K562 (cell line): ENCODE results near the gene LAMB1. TPM values are rescaled to one million over a fixed set of nuclear protein-coding genes. Genes with fewer than 3 reads are reported as not detected.

Experiments used
- C11orf30 ChIP-seq: fragments of 450-650 bp; IDR thresholded peaks from 2 replicates; pipeline ENCODE4 v1.6.1; 2016; ENCODE audit warnings: low read depth, mild to moderate bottlenecking
- CBX1 ChIP-seq: sonication (generic); IDR thresholded peaks from 2 replicates; pipeline ENCODE4 v1.6.1; 2016; ENCODE audit warnings: antibody characterized with exemption, low read depth, mild to moderate bottlenecking
- CHD1 ChIP-seq: fragments of 200-600 bp; sonication (generic); IDR thresholded peaks from one replicate; pipeline ENCODE4 v1.6.1; 2012; ENCODE audit warnings: mild to moderate bottlenecking, moderate library complexity, low read length, inconsistent platforms
- CREB1 ChIP-seq, 2 experiments: sonication (generic) in 1 of 2; formaldehyde crosslinking in 1 of 2; IDR thresholded peaks; 2 replicates each; pipeline versions ENCODE4 v1.6.1 to v1.8.0; 2012 to 2022; ENCODE audit warnings: inconsistent platforms in 1 of 2, mild to moderate bottlenecking in 1 of 2, missing genetic modification reagents in 1 of 2, moderate library complexity in 1 of 2
- CTBP1 ChIP-seq: fragments of 450-650 bp; IDR thresholded peaks from 2 replicates; pipeline ENCODE4 v1.6.1; 2016; ENCODE audit warnings: borderline replicate concordance
- KDM4B ChIP-seq, 2 experiments: fragments of 450-650 bp in 1 of 2; sonication (generic) in 1 of 2; IDR thresholded peaks; 2 replicates each; pipeline ENCODE4 v1.6.1; 2016 to 2017; ENCODE audit warnings: borderline replicate concordance in 2 of 2, antibody characterized with exemption in 1 of 2, low read depth in 1 of 2, mild to moderate bottlenecking in 1 of 2
- KLF10 ChIP-seq: fragments of 250-450 bp; sonication (Bioruptor Pico); IDR thresholded peaks from 2 replicates; pipeline ENCODE4 v1.6.1; 2021; ENCODE audit warnings: matching md5 sums
- MAFF ChIP-seq: IDR thresholded peaks from 2 replicates; pipeline ENCODE4 v1.6.1; 2012; ENCODE audit warnings: low read length, improper control_type of control experiment
- MECOM ChIP-seq: fragments of 250-450 bp; sonication (Bioruptor Pico); IDR thresholded peaks from 2 replicates; pipeline ENCODE4 v1.8.0; 2022; ENCODE audit warnings: inconsistent platforms
- NR2C1 ChIP-seq, 2 experiments: fragments of 450-650 bp; IDR thresholded peaks; 2 replicates each; pipeline ENCODE4 v1.6.1; 2017; ENCODE audit warnings: mild to moderate bottlenecking in 2 of 2, antibody characterized with exemption in 1 of 2, inconsistent platforms in 1 of 2, missing compliant biosample characterization in 1 of 2, missing genetic modification characterization in 1 of 2
- STAT5B ChIP-seq: fragments of 250-450 bp; sonication (Bioruptor Pico); IDR thresholded peaks from 2 replicates; pipeline ENCODE4 v1.8.0; 2021; ENCODE audit warnings: mild to moderate bottlenecking, inconsistent platforms
- TAF15 ChIP-seq: fragments of 200-400 bp; formaldehyde crosslinking; IDR thresholded peaks from 2 replicates; pipeline ENCODE4 v1.6.1; 2017; ENCODE audit warnings: mild to moderate bottlenecking, low read depth, low read length, moderate library complexity
- ZBTB7A ChIP-seq: IDR thresholded peaks from 2 replicates; pipeline ENCODE4 v1.6.1; 2011; ENCODE audit warnings: low read depth, mild to moderate bottlenecking, low read length, moderate library complexity, borderline replicate concordance; ENCODE audit not compliant: control insufficient read depth
- ZNF140 ChIP-seq: fragments of 250-450 bp; sonication (Bioruptor Pico); IDR thresholded peaks from 2 replicates; pipeline ENCODE4 v1.8.0; 2021; ENCODE audit warnings: moderate library complexity, mild to moderate bottlenecking, inconsistent platforms
- ZNF146 ChIP-seq: IDR thresholded peaks from one replicate; pipeline ENCODE4 v1.6.1; 2018; ENCODE audit warnings: missing compliant biosample characterization; ENCODE audit not compliant: unreplicated experiment
- ZNF263 ChIP-seq: sonication (generic); formaldehyde crosslinking; IDR thresholded peaks from 2 replicates; pipeline ENCODE4 v1.8.0; 2022; ENCODE audit warnings: mild to moderate bottlenecking, missing genetic modification reagents, borderline replicate concordance
- ZNF764 ChIP-seq: fragments of 250-450 bp; sonication (Bioruptor Pico); IDR thresholded peaks from 2 replicates; pipeline ENCODE4 v1.4.0; 2020; ENCODE audit warnings: low read depth, mild to moderate bottlenecking, moderate library complexity
- polyA plus RNA-seq, 8 experiments: library from polyadenylated mRNA; depleted of rRNA in 4 of 8; stranded (reverse) in 5 of 8; unstranded in 3 of 8; fragments of >200 nt; fragmentation: Nextera tagmentation in 2 of 8; fragmentation: Illumina TruSeq in 1 of 8; extraction: Ambion mirVana in 2 of 8; extraction: Trizol in 1 of 8; gene quantifications; 2 replicates each; pipeline versions ENCODE4 v1.2.1 to v1.2.3, GENCODE V29; 2011 to 2014; ENCODE audit warnings: inconsistent platforms in 1 of 8, missing spikeins in 1 of 8
- total RNA-seq, 7 experiments: library from RNA; depleted of rRNA in 6 of 7; stranded (reverse); fragments of >200 nt in 6 of 7; fragmentation: Illumina TruSeq in 2 of 7; extraction: Trizol in 2 of 7; gene quantifications; 2 replicates each; pipeline versions ENCODE4 v1.2.1 to v1.2.3, GENCODE V29; 2011 to 2021; ENCODE audit warnings: low replicate concordance in 1 of 7
- TF ChIP-seq, protein P1 (sequence below): fragments of 250-450 bp; sonication (Bioruptor Pico); IDR thresholded peaks from 2 replicates; pipeline ENCODE4 v1.9.0; 2021; ENCODE audit warnings: mild to moderate bottlenecking
- TF ChIP-seq, protein P2 (sequence below), 2 experiments: IDR thresholded peaks in 1 of 2; conservative IDR thresholded peaks in 1 of 2; 2 replicates each; pipeline ENCODE4 v1.6.1; 2016; ENCODE audit warnings: low read depth in 2 of 2, mild to moderate bottlenecking in 1 of 2, missing compliant biosample characterization in 1 of 2, missing genetic modification characterization in 1 of 2, moderate library complexity in 1 of 2
- TF ChIP-seq, protein P3 (sequence below): fragments of 250-450 bp; sonication (Bioruptor Pico); IDR thresholded peaks from 2 replicates; pipeline ENCODE4 v1.5.0; 2020; ENCODE audit warnings: mild to moderate bottlenecking, borderline replicate concordance
- TF ChIP-seq, protein P4 (sequence below): fragments of 250-450 bp; sonication (Bioruptor Pico); IDR thresholded peaks from 2 replicates; pipeline ENCODE4 v1.5.1; 2021; ENCODE audit warnings: mild to moderate bottlenecking

Gene LAMB1
- total and polyA plus RNA-seq, 9 of the 15 experiments (the other 6 are each of a cell fraction or from before 2014, with no cell fraction given) = 6.0 to 17.7 (median 12.3) TPM

DNA sequence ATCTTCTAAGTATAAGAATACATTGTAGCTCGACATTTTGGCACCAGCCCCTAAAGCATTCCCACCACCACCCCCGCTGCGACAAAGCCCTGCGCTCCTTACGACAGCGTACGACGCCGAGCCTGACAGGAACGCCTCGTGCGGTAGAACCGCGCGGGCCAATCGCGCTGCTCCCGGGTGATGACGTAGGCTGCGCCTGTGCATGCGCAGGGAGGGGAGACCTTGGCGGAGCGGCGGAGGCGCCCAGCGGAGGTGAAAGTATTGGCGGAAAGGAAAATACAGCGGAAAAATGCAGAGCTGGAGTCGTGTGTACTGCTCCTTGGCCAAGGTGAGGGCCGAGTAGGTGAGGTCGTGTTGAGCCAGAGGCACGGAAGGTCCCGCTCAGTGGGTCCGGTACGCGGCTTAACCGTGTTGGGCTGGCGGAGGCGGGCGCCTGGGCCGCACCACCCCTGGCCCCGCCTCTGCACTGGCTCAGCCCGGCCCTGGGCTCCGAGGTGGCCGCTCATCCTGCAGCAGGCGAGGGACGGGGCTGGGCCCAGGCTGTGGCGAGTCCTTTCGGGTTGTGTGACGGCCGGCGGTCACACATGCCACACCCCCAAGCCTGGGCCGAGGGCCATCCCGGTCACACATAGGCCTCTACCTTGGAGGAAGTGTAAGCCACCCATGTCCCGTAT lies 111.9 kb downstream of the LAMB1 start, which contains the start of gene DLD (continued):
- TF ChIP-seq STAT5B (CRISPR knock-in tag) = no peak
- peak; percentile 59 for TF ChIP-seq CHD1
- TF ChIP-seq, protein P1, sequence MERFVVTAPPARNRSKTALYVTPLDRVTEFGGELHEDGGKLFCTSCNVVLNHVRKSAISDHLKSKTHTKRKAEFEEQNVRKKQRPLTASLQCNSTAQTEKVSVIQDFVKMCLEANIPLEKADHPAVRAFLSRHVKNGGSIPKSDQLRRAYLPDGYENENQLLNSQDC = 0 out of 2 replicates have a peak, but pooled peaks have one; percentile 16
- no peak for TF ChIP-seq ZNF764
- no peak for TF ChIP-seq MAFF
- TF ChIP-seq NR2C1 (IDR thresholded peaks at IDR 0.05) = no peak
- TF ChIP-seq NR2C1 (tag; IDR thresholded peaks at IDR 0.05) = no peak
- TF ChIP-seq ZNF263 (CRISPR knock-in tag) = no peak
- peak; percentile 91 for TF ChIP-seq CBX1
- TF ChIP-seq CTBP1 = peak; percentile 88
- TF ChIP-seq, protein P2, sequence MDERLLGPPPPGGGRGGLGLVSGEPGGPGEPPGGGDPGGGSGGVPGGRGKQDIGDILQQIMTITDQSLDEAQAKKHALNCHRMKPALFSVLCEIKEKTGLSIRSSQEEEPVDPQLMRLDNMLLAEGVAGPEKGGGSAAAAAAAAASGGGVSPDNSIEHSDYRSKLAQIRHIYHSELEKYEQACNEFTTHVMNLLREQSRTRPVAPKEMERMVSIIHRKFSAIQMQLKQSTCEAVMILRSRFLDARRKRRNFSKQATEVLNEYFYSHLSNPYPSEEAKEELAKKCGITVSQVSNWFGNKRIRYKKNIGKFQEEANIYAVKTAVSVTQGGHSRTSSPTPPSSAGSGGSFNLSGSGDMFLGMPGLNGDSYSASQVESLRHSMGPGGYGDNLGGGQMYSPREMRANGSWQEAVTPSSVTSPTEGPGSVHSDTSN (CRISPR knock-in tag; IDR thresholded peaks at IDR 0.05; ENCODE audit: low read depth) = no peak
- TF ChIP-seq, protein P2 (tag; conservative IDR thresholded peaks at IDR 0.05; ENCODE audit: low read depth) = no peak
- peak; percentile 95 for TF ChIP-seq CREB1 (IDR thresholded peaks at IDR 0.05)
- peak; percentile 97 for TF ChIP-seq CREB1 (CRISPR knock-in tag; IDR thresholded peaks at IDR 0.05)
- peak; percentile 81 for TF ChIP-seq C11orf30
- TF ChIP-seq ZNF146 (CRISPR knock-in tag) = no peak
- no peak for TF ChIP-seq ZNF140 (CRISPR knock-in tag)
- TF ChIP-seq, protein P3, sequence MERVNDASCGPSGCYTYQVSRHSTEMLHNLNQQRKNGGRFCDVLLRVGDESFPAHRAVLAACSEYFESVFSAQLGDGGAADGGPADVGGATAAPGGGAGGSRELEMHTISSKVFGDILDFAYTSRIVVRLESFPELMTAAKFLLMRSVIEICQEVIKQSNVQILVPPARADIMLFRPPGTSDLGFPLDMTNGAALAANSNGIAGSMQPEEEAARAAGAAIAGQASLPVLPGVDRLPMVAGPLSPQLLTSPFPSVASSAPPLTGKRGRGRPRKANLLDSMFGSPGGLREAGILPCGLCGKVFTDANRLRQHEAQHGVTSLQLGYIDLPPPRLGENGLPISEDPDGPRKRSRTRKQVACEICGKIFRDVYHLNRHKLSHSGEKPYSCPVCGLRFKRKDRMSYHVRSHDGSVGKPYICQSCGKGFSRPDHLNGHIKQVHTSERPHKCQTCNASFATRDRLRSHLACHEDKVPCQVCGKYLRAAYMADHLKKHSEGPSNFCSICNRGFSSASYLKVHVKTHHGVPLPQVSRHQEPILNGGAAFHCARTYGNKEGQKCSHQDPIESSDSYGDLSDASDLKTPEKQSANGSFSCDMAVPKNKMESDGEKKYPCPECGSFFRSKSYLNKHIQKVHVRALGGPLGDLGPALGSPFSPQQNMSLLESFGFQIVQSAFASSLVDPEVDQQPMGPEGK (CRISPR knock-in tag) = 0 out of 2 replicates have a peak, but pooled peaks have one; percentile 64
- TF ChIP-seq MECOM (CRISPR knock-in tag) = no peak
- no peak; the same call in 1 of the 2 replicates for TF ChIP-seq ZBTB7A
- no peak for TF ChIP-seq KLF10 (CRISPR knock-in tag)
- no peak; a peak in 1 of 4 replicates for TF ChIP-seq KDM4B (IDR thresholded peaks at IDR 0.05; ENCODE audit: borderline replicate concordance in 2 of 2, low read depth in 1 of 2)
- TF ChIP-seq, protein P4, sequence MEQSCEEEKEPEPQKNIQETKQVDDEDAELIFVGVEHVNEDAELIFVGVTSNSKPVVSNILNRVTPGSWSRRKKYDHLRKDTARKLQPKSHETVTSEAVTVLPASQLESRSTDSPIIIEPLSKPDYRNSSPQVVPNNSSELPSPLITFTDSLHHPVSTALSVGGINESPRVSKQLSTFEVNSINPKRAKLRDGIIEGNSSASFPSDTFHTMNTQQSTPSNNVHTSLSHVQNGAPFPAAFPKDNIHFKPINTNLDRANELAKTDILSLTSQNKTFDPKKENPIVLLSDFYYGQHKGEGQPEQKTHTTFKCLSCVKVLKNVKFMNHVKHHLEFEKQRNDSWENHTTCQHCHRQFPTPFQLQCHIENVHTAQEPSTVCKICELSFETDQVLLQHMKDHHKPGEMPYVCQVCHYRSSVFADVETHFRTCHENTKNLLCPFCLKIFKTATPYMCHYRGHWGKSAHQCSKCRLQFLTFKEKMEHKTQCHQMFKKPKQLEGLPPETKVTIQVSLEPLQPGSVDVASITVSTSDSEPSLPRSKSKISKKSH = no peak
- no peak for TF ChIP-seq TAF15
